HG03064 (cell line): Measurements from ENCODE around the gene C20orf173.

Experiments used
- ATAC-seq: cut with Tn5 transposase; IDR thresholded peaks from one replicate; pipeline ENCODE4 v1.9.1; 2021; ENCODE audit warnings: low read depth; ENCODE audit not compliant: unreplicated experiment

The C20orf173 gene

DNA sequence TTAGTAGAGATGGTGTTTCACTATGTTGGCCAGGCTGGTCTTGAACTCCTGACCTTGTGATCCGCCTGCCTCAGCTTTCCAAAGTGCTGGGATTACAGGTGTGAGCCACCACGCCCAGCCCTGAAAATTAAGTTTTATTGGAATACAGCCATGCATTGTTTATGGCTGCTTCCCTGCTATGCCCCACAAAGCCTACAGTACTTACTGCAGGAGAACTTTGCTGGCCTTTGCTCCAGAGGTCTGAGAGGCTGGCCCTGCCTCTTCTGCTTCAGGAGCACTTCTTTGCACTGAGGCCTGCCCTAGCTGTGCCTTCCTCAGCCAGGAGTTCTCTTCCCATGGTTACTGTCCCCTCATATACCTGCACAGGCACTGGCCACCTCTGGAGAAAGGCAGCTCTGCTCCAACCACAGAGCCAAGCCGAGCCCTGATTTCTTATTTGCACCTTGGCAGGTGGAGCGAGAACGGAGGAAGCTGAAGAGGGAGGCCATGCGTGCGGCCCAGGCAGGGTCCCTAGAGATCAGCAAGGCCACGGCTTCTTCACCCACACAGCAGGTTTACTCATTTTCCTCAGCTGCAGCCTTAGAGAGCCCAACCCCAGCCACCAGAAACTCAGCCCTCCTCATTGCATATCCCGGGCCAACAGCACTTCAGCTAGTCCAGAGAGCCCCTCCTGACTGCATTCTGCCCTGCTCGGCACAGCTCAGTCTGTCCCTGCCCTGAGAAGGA, 20.8 kb downstream of the C20orf173 start:
- no peak for ATAC-seq

DNA sequence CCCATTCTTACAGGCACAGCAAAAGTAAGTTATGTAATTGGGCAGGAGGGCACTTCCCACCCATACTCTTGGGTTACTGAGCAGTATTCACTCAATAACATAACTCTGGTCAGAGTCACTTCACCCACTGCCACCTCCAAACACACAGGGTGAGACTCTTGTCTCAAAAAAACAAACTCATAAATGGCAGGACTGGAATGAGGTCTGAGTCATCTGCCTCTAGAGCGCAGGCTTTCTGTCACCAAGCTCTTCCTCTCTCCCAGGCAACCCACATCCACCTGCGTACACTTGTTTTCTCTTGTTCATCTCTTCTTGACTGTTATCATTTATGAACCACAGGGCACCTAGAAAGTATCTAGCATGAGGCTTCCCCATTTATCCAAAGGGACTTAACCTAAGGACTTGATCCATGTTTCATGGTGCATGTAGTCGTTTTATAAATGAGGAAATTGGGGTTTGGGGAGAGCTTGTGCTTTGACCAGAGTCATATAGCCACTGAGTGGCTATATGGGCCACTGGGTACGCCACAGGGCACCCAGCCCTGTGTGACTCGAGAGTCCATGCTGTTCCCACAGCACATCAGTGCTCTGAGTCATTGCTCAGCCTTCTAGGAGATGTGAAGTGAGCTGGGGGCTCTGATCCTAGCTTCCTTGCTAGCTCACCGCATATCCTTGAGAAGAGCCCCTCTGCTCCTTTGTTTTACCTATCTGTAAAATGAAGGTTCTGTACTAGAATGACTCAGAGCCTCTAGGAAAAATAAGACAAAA, 22.4 kb downstream of the C20orf173 start:
- ATAC-seq, result no peak

DNA sequence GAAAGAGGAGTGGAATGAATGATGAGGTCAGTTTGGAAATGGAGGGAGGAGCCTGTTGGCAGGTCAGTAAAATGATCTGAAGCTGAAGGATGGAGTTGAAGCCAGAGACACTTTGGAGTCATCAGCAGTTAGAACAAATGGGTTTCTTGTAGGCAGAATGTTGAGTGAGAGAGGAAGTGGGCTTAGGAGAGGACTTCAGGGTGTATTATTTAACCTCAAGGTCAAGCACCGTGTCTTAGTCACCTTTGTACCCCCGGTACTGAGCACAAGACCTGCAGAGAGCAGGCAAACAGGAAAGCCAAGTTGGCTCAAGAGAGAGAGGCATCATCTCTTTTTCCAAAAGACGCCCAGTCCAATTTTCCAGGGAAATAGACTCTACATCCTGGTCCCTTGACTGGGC, 23.3 kb downstream of the C20orf173 start:
- ATAC-seq, result no peak

DNA sequence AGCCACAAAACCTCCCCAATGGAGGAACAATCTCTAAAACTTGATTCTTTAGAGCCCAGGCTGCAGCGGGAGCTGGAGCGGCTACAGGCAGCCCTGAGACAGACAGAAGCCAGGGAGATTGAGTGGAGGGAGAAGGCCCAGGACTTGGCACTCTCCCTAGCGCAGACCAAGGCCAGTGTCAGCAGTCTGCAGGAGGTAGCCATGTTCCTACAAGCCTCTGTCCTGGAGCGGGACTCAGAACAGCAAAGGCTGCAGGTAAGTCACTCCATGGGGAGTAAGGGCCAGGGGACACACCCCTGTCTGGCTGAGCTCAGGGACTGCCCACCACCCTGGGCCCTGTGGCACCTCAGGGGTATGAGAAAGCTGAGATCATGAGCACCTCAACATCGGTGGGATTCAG, 24.7 kb downstream of the C20orf173 start:
- no peak for ATAC-seq

DNA sequence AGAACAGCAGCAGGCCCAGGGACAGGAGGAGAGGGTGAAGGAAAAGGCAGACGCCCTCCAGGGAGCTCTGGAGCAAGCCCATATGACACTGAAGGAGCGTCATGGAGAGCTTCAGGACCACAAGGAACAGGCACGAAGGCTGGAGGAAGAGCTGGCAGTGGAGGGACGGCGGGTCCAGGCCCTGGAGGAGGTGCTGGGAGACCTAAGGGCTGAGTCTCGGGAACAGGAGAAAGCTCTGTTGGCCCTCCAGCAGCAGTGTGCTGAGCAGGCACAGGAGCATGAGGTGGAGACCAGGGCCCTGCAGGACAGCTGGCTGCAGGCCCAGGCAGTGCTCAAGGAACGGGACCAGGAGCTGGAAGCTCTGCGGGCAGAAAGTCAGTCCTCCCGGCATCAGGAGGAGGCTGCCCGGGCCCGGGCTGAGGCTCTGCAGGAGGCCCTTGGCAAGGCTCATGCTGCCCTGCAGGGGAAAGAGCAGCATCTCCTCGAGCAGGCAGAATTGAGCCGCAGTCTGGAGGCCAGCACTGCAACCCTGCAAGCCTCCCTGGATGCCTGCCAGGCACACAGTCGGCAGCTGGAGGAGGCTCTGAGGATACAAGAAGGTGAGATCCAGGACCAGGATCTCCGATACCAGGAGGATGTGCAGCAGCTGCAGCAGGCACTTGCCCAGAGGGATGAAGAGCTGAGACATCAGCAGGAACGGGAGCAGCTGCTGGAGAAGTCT, 25.5 kb downstream of the C20orf173 start:
- no peak for ATAC-seq

DNA sequence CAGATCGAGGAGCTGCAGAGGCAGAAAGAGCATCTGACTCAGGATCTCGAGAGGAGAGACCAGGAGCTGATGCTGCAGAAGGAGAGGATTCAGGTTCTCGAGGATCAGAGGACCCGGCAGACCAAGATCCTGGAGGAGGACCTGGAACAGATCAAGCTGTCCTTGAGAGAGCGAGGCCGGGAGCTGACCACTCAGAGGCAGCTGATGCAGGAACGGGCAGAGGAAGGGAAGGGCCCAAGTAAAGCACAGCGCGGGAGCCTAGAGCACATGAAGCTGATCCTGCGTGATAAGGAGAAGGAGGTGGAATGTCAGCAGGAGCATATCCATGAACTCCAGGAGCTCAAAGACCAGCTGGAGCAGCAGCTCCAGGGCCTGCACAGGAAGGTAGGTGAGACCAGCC, 26.2 kb downstream of the C20orf173 start:
- no peak for ATAC-seq

DNA sequence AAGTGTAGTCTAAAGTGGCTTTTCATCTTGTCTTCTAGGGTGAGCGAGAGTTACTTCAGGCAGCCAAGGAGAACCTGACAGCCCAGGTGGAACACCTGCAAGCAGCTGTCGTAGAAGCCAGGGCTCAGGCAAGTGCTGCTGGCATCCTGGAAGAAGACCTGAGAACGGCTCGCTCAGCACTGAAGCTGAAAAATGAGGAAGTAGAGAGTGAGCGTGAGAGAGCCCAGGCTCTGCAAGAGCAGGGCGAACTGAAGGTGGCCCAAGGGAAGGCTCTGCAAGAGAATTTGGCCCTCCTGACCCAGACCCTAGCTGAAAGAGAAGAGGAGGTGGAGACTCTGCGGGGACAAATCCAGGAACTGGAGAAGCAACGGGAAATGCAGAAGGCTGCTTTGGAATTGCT, 27.1 kb downstream of the C20orf173 start:
- ATAC-seq, result no peak

DNA sequence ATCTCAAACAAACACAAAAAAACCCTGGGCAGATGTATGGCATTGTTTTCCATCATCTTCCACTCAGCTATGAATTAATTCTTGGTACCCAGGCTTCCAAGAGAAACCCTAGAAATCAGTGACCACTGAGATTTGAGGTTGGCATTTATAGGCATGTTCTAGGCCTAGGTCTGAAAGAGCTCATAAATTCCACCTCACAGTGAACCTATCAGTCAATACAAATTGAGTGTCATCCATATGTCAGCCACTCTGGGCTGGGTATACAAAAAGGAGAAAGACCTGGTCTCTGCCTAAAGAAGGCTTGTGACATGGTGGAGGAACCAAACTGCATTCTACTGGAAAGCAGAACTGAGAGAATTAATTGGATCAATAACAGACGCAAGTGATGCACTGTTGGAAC, 30.2 kb downstream of the C20orf173 start:
- no peak for ATAC-seq

DNA sequence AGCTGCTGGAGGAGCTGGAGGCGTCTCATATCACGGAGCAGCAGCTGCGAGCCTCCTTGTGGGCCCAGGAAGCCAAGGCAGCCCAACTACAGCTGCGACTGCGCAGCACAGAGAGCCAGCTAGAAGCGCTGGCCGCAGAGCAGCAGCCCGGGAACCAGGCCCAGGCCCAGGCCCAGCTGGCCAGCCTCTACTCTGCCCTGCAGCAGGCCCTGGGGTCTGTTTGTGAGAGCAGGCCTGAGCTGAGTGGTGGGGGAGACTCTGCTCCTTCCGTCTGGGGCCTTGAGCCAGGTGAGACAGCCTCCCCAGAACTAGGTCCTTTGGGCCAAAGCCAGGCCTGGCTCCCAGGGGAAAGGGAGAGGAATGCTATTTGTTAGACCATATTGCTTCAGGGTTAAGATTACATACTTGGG, 31.7 kb downstream of the C20orf173 start:
- ATAC-seq, result no peak

DNA sequence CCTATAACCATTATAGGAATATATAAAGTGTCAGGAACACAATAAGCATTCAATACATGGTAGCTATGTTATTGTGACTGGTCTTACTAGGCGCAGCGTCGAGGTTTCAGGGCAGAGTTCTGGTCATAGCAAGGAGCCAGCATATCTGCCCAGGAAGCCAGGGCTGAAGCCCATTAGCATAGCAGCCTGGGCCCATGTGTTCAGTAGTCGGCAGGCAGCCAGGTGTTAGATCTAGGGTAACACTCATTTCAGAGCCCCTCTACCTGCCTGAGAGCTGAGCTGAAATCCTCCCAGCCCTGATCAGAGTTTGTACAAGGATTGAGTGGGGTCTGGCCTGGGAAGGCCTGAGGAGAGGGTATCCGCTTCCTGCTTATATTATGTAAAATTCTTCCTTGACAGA, 32.1 kb downstream of the C20orf173 start:
- no peak for ATAC-seq

DNA sequence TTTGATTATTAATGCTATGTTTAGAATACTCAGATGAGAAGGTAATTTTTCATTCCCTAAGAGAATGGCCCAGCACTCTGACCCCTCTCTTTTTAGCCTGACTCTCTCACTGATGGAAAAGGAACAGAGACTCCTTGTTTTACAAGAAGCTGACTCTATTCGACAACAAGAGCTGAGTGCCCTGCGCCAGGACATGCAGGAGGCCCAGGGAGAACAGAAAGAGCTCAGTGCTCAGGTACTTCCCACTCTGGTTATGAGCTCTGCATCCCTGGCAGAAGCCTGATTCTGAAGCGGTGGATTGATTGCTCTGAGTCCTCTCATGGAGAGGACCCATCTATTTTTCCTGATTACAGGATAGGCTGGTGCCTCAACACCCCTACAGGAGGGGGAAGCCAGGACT, 33.0 kb downstream of the C20orf173 start:
- no peak for ATAC-seq

DNA sequence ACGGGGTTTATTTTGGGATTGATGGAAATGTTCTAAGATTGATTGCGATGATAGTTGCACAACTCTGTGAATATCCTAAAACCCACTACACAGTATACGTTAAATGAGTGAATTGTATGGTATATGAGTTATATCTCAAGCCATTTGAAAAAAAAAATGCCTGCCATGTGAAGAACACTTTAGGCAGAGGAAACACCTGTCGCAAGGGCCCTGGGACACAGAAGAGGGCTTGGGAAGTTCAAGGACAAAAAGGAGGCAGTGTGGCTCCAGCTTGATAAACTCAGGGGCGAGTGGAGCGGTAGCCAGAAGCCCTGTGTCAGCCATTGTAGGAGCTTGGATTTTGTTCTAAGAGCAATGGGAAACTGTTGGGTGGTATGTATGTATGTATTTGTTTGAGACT, 37.1 kb downstream of the C20orf173 start:
- no peak for ATAC-seq

DNA sequence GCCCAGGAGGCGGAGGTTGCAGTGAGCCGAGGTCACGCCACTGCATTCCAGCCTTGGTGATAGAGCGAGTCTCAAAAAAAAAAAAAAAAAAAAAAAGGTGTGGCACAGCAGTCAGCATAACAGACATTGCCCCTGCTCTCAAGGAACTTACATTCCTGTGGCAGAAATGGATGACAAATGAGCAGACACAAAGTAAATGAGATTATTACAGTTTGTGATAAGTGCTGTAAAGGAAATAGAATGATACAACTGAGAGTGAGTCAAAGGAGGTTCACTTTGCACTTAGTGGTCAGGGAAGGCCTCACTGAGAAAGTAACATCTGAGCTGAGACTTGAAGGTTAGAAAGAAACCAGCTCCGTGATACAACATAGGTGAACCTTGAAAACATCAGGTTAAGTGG, 37.6 kb downstream of the C20orf173 start:
- ATAC-seq, result no peak

DNA sequence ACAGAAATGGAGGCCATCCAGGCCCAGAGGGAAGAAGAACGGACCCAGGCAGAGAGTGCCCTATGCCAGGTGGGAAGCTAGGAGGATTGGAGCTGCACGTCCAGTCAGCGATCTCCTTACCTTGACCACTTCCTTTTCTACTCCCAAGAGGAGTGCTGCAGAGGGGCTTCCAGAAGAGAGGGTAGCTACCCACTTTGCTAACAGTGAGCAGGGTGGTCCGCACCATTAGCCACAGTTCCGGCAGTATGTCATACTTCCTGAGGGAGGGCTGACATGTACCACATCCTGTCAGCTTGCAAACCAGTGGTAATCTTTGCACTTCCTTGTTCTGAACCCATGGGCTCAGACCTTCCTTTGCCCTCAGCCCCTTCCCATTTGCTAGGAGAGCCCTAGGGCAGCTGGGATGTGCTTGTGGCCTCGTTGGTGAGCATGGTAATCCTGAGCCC, 38.7 kb downstream of the C20orf173 start:
- peak; percentile 91 for ATAC-seq

DNA sequence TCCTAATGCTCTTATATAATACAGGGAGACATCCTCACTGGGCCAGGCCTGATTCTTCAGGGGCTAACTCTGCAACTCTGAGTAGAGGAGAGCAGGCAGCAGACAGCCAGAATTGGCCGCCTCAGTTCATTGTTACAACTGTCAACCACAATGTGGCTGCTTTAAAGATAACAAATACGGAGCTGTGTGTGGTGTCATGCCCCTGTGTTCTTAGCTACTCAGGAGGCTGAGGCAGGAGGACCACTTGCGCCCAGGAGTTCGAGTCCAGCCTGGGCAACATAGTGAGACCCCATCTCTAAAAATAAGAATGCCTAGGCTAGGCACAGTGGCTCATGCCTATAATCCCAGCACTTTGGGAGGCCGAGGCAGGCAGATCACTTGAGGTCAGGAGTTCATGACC, 39.7 kb downstream of the C20orf173 start:
- ATAC-seq, result no peak

DNA sequence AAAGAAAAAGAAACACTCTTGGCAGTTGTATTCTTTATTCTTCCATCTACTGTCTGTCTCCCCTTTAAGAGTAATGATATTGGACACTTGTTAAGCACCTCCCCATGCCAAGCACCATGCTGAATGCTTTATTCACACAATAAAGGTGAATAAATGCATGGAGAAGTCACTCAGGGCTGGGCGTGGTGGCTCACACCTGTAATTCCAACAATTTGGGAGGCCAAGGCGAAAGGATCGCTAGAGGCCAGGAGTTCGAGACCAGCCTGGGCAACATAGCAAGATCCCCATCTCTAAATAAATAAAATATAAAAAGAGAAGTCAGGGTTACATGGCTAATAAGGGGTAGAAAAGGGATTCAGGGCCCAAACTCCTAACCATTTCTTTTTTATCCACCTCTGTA, 42.0 kb downstream of the C20orf173 start:
- ATAC-seq, result no peak

DNA sequence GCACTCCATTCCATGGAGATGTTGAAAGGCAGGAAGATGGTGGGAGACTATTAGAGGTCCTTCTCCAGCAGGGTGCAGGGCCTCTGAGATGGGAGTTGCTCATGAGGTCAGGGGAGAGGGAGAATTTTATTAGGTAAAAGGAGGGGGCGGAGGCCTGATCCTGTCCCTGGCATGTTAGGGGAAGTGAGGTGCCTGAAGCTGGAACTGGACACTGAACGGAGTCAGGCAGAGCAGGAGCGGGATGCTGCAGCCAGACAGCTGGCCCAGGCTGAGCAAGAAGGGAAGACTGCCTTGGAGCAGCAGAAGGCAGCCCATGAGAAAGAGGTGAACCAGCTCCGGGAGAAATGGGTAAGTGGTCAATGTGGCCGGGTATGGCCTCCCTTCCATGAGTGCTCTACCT, 49.7 kb downstream of the C20orf173 start:
- no peak for ATAC-seq

DNA sequence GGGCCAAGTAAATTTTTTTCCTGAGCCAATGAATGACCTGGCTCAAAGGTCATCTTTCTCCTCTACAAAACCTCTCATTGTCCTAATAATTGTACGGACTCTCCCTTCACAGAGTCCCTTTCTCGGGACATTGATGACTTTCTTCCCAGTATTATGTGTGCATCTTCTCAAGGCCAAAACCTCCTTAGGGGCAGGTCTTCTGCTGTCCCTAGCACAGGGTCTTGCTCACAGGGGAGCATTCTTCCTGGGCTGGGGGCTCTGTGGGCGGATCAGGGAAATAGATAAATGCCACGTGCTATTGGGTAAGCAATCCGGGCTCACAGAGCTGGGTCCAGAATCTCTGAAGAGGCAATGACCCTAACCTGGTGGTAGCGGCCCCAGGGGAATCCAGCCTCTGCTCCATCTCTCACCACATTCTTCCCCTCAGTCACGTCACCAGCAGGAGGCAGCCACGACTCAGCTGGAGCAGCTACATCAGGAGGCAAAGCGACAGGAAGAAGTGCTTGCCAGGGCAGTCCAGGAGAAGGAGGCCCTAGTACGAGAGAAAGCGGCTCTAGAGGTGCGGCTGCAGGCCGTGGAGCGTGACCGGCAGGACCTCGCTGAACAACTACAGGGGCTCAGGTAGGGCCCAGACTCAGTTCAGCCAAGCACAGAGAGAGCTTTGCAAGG, 50.5 kb downstream of the C20orf173 start:
- ATAC-seq, result no peak
